ENCODE results near the gene UBQLN4. TPM values are rescaled to one million over a fixed set of nuclear protein-coding genes. Genes with fewer than 3 reads are reported as not detected.
A peak's percentile ranks its signal among the peaks of the same experiment; 100 is the strongest.

The UBQLN4 gene
- total and polyA plus RNA-seq, 5 donors from 2014 or later = 4.4 to 19.1 (median 6.1) TPM

DNA sequence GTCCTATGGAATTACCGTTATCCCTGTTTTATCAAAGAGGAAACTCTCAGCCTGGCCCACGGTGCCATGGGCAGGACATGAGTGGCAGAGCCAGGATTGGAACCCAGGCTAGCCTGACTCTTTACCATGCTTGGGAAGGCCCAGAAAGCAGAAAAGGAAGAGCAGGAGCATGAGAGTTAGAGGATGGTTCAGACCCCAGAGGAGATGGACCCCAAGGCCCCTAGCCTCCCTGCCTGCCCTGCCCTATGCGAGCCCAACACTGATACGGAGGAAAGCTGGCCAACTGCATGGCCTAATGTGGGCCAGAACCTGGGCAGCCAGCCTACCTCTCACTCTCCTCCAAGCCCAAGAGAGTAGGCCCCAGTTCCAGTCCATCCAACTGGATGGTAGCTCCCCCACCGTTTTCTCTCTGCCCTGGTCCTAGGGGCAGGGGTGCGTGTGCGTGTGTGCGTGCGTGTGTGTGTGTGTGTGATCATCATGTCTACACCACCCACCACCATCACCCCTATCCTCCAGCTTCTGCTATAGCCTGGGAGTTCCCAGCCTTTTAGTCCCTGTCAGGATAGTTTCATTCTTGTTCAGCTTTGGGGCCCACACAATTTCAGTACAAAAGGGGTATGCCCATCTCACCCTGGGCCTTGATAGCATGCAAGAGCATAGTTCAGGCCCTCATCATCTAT lies 44.0 kb upstream of the UBQLN4 start:
- peak overlapping the region; percentile 90 for H3K27ac ChIP-seq (ENCODE audit: insufficient read depth, low read length, poor library complexity, severe bottlenecking)
- Mint-ChIP-seq H3K27me3 (peaks cover 6% of the 10 kb centered on the region), H3K27ac (peak overlapping the region; percentile 86 to 98 (median 96)), H3K36me3 (no peaks in the 10 kb centered on the region), H3K4me1 (peaks cover 17 to 38% (median 30%) of the 10 kb centered on the region in 4 donors), H3K4me3 (peak overlapping the region in 1 of 4 donors; percentile 86), H3K9me3 (peaks cover 0 to 2% (median 0%) of the 10 kb centered on the region in 7 donors)
- no peaks in the 10 kb centered on the region for H3K9me3 ChIP-seq (ENCODE audit: control insufficient read depth in 2 of 2, low read length in 2 of 2)
- no peaks in the 10 kb centered on the region for H3K36me3 ChIP-seq (ENCODE audit: control insufficient read depth, insufficient read depth, low read length)
- DNase-seq (no peak), ATAC-seq (ENCODE audit: low read depth in 2 of 2) (no peak)
- H3K4me3 ChIP-seq (ENCODE audit: low read depth, low read length) = no peak overlapping the region
- H3K4me1 ChIP-seq (ENCODE audit: control insufficient read depth, insufficient read depth, low read length, poor library complexity, severe bottlenecking) = peaks cover 19% of the 10 kb centered on the region
- H3K27me3 ChIP-seq (ENCODE audit: control insufficient read depth, insufficient read depth, low read length) = no peaks in the 10 kb centered on the region

DNA sequence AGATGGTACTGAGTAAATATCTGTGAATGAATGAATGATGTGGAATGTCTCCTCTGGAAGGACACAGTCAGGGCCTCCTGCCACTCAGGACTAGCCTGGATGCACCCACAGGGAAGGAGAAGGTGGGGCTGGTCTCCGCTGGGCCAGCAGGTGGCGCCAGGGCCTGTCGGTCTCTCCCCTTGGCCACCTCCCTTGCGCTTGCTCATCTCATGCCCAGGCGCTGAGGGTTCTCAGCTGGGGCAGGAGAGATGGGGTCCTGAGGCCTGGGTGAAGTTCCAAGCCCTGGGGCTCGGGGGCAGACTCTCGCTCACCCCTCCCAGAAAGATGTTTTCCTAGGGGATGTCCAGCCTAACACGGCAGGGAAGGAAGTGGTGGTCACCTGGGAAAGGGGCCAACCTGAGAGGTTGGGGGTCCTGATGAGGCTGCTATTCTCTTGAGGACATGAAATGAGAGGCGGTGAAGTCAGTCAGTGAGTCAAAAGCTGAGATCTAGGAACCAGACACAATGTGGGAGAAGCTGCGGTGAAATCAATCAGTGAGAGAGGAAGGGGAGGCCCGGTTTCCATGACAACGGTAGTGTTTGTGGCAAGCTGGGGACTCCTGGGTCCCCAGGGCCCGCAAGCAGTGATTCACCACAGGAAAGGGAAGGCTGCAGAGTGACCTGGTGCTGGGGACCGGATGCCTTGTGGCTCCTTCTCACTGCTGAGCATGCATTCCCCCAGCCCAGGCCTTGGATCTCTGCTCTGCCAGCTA lies 43.2 kb upstream of the UBQLN4 start:
- peak; percentile 84 to 85 (median 84) for DNase-seq
- Mint-ChIP-seq H3K9me3 (peaks cover 0 to 2% (median 0%) of the 10 kb centered on the region in 7 donors), H3K4me1 (peaks cover 17 to 38% (median 30%) of the 10 kb centered on the region in 4 donors), H3K27me3 (peaks cover 6% of the 10 kb centered on the region), H3K27ac (peak overlapping the region; percentile 86 to 98 (median 96)), H3K4me3 (peak overlapping the region; percentile 76 to 86 (median 82)), H3K36me3 (no peaks in the 10 kb centered on the region)
- Histone ChIP-seq H3K27ac (ENCODE audit: insufficient read depth, low read length, poor library complexity, severe bottlenecking) (peak overlapping the region; percentile 90), H3K4me3 (ENCODE audit: low read depth, low read length) (peak overlapping the region; percentile 43), H3K9me3 (ENCODE audit: control insufficient read depth in 2 of 2, low read length in 2 of 2) (no peaks in the 10 kb centered on the region), H3K36me3 (ENCODE audit: control insufficient read depth, insufficient read depth, low read length) (no peaks in the 10 kb centered on the region), H3K27me3 (ENCODE audit: control insufficient read depth, insufficient read depth, low read length) (no peaks in the 10 kb centered on the region), H3K4me1 (ENCODE audit: control insufficient read depth, insufficient read depth, low read length, poor library complexity, severe bottlenecking) (peaks cover 19% of the 10 kb centered on the region)
- ATAC-seq (ENCODE audit: low read depth in 2 of 2) = peak; percentile 83 to 85

DNA sequence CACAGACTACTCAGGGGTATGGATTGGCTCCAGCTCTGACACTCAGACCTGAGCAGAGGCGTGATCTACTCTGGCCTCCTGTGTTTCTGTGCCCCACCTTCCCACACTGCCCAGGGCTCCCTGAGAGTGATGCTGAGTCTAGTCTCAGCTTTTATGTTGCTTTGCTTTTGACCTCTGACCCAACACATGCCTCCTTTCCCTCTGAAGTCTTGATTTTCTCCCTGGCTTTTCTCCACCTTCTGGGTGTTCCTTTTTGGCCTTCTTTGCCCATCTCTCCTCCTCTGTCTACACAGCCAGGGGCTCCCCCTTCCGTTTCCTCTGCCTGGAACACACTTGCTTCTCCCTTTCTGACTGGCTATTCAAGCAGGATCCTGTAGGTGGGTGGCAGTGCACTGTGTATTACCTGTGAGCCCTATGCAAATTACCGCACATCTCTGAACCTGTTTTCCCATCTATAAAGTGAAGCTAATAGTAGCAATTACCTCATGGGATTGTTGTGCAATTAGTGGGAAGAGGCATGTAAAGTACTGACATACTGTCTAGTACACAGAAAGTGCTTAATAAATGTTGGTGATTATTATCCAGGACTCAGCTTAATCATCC lies 42.4 kb upstream of the UBQLN4 start:
- peaks cover 19% of the 10 kb centered on the region for H3K4me1 ChIP-seq (ENCODE audit: control insufficient read depth, insufficient read depth, low read length, poor library complexity, severe bottlenecking)
- peak overlapping the region; percentile 90 for H3K27ac ChIP-seq (ENCODE audit: insufficient read depth, low read length, poor library complexity, severe bottlenecking)
- ATAC-seq (ENCODE audit: low read depth in 2 of 2) = no peak
- H3K4me3 ChIP-seq (ENCODE audit: low read depth, low read length) = peak overlapping the region; percentile 43
- H3K36me3 ChIP-seq (ENCODE audit: control insufficient read depth, insufficient read depth, low read length) = no peaks in the 10 kb centered on the region
- DNase-seq = no peak
- H3K27me3 Mint-ChIP-seq = peaks cover 6% of the 10 kb centered on the region
- peak overlapping the region in 2 of 4 donors; percentile 64 to 83 for H3K4me3 Mint-ChIP-seq
- no peaks in the 10 kb centered on the region for H3K36me3 Mint-ChIP-seq
- H3K4me1 Mint-ChIP-seq = peaks cover 17 to 38% (median 30%) of the 10 kb centered on the region in 4 donors
- H3K9me3 Mint-ChIP-seq = peaks cover 0 to 2% (median 0%) of the 10 kb centered on the region in 7 donors
- no peaks in the 10 kb centered on the region for H3K9me3 ChIP-seq (ENCODE audit: control insufficient read depth in 2 of 2, low read length in 2 of 2)
- peak overlapping the region; percentile 9 to 98 (median 86) for H3K27ac Mint-ChIP-seq
- H3K27me3 ChIP-seq (ENCODE audit: control insufficient read depth, insufficient read depth, low read length) = no peaks in the 10 kb centered on the region

DNA sequence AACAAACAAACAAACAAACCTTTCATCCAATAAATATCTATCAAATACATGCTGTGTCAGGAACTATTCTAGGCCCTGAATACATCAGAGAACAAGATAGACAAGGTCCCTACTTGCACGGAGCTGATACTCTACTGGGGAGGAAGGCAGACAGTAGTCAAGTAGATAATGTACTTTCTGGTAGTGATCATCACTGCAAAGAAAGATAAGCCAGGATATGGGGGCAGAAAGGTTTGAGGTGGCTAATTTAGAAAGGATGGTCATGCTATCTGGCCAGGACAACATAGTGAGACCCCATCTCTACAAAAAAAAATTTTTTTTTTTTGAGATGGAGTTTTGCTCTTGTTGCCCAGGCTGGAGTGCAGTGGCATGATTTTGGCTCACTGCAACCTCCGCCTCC lies 38.0 kb upstream of the UBQLN4 start:
- DNase-seq (no peak), ATAC-seq (ENCODE audit: low read depth in 2 of 2) (no peak)
- no peak overlapping the region for H3K27ac Mint-ChIP-seq
- peak overlapping the region in 1 of 4 donors; percentile 27 for H3K4me3 Mint-ChIP-seq
- peaks cover 0 to 1% (median 0%) of the 10 kb centered on the region in 7 donors for H3K9me3 Mint-ChIP-seq
- Histone ChIP-seq H3K4me3 (ENCODE audit: low read depth, low read length) (no peak overlapping the region), H3K27me3 (ENCODE audit: control insufficient read depth, insufficient read depth, low read length) (no peaks in the 10 kb centered on the region), H3K36me3 (ENCODE audit: control insufficient read depth, insufficient read depth, low read length) (no peaks in the 10 kb centered on the region), H3K27ac (ENCODE audit: insufficient read depth, low read length, poor library complexity, severe bottlenecking) (no peak overlapping the region), H3K4me1 (ENCODE audit: control insufficient read depth, insufficient read depth, low read length, poor library complexity, severe bottlenecking) (peaks cover 8% of the 10 kb centered on the region), H3K9me3 (ENCODE audit: control insufficient read depth in 2 of 2, low read length in 2 of 2) (no peaks in the 10 kb centered on the region)
- peaks cover 19% of the 10 kb centered on the region for H3K27me3 Mint-ChIP-seq
- peaks cover 5 to 18% (median 9%) of the 10 kb centered on the region in 4 donors for H3K4me1 Mint-ChIP-seq
- no peaks in the 10 kb centered on the region for H3K36me3 Mint-ChIP-seq

DNA sequence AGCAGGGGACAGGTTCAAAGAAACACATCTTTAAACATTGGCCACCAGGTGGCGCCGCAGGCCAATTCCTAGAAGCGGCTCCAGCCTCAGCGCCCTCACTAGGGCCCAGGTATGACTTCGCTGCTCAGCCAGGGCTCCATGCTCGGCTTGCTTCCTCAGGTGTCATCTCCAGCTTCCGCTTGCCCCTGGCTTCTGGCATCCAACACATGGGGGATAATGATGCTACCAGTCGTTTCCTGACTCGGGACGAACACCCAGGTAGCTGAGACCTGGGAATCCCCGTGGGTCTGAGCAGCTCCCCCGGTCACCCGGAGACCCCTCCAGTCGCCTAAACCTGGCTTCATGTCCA lies 37.2 kb upstream of the UBQLN4 start:
- Mint-ChIP-seq H3K36me3 (no peaks in the 10 kb centered on the region), H3K27ac (peak overlapping the region in 1 of 3 donors; percentile 68), H3K27me3 (peaks cover 24% of the 10 kb centered on the region), H3K4me1 (peaks cover 0 to 10% (median 2%) of the 10 kb centered on the region in 4 donors), H3K9me3 (peaks cover 0 to 2% (median 0%) of the 10 kb centered on the region in 7 donors), H3K4me3 (peak overlapping the region in 2 of 4 donors; percentile 20 to 23)
- Histone ChIP-seq H3K36me3 (ENCODE audit: control insufficient read depth, insufficient read depth, low read length) (no peaks in the 10 kb centered on the region), H3K4me3 (ENCODE audit: low read depth, low read length) (no peak overlapping the region), H3K9me3 (ENCODE audit: control insufficient read depth in 2 of 2, low read length in 2 of 2) (no peaks in the 10 kb centered on the region), H3K27ac (ENCODE audit: insufficient read depth, low read length, poor library complexity, severe bottlenecking) (no peak overlapping the region), H3K27me3 (ENCODE audit: control insufficient read depth, insufficient read depth, low read length) (no peaks in the 10 kb centered on the region), H3K4me1 (ENCODE audit: control insufficient read depth, insufficient read depth, low read length, poor library complexity, severe bottlenecking) (peaks cover under 1% of the 10 kb centered on the region)
- peak; percentile 79 to 89 (median 82) for DNase-seq
- ATAC-seq (ENCODE audit: low read depth in 2 of 2) = peak; percentile 90 to 93

DNA sequence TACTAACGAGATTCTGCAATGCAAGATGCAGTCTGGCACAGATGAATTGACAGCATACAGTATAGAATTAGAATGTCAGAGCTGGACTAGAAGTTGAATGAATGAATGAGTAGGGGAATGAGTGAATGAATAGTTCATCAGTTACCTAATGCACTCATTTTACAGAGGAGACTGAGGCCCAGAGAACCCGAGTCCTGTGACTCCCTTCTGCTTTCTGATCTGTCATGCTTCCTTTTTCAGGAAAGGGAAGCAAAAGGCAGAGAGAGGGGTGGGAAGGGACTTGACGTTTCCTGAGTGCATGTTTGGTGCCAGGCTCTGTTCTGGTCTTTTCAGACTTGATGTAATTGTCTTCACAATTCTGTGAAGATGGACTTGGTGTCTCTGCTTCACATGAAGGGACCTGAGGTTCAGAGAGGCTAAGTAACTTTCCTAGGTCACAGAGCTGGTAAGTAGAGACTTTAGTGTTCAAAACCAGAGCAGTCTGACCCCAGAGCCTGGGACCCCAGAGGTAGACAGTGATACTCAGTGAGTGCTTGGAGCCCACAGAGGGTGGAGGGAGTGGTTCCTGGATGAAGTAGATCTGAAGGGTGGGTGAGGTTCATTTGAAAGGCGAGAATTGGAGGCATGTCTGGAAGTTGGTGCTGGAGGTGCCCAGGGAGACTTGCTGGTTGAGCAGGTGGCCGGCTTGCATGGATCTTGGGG lies 36.7 kb upstream of the UBQLN4 start:
- no peaks in the 10 kb centered on the region for H3K4me1 ChIP-seq (ENCODE audit: control insufficient read depth, insufficient read depth, low read length, poor library complexity, severe bottlenecking)
- H3K9me3 ChIP-seq (ENCODE audit: control insufficient read depth in 2 of 2, low read length in 2 of 2) = no peaks in the 10 kb centered on the region
- Mint-ChIP-seq H3K9me3 (peaks cover 0 to 2% (median 0%) of the 10 kb centered on the region in 7 donors), H3K27ac (peak overlapping the region in 1 of 3 donors; percentile 68), H3K4me1 (peaks cover 0 to 6% (median 2%) of the 10 kb centered on the region in 4 donors), H3K27me3 (peaks cover 29% of the 10 kb centered on the region), H3K36me3 (no peaks in the 10 kb centered on the region), H3K4me3 (peak overlapping the region in 2 of 4 donors; percentile 20 to 23)
- H3K27me3 ChIP-seq (ENCODE audit: control insufficient read depth, insufficient read depth, low read length) = peaks cover 2% of the 10 kb centered on the region
- no peak for DNase-seq
- no peak overlapping the region for H3K4me3 ChIP-seq (ENCODE audit: low read depth, low read length)
- no peak overlapping the region for H3K27ac ChIP-seq (ENCODE audit: insufficient read depth, low read length, poor library complexity, severe bottlenecking)
- peak in 1 of 2 donors; percentile 32 for ATAC-seq (ENCODE audit: low read depth in 2 of 2)
- H3K36me3 ChIP-seq (ENCODE audit: control insufficient read depth, insufficient read depth, low read length) = no peaks in the 10 kb centered on the region

DNA sequence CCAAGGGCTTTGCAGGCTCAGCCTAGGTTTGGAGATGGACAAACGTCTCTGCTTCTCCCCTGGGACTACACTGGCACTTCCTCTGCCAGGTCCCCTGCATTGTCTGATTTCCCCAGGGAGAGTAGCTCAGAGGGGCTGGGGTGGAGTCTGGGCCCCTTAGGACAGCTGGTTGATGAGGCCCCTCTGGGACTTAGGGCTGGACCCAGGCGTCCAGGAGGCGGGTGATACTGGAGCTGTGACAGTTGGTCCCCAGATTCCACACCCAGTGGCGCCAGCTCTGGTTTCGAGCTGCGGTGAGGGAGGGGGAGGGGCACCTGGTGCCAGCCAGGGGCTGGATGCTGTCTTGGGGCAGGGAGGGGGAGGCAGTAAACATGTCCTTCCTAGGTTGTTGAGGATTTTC lies 36.1 kb upstream of the UBQLN4 start:
- H3K27me3 Mint-ChIP-seq = peaks cover 33% of the 10 kb centered on the region
- peaks cover 0 to 5% (median 2%) of the 10 kb centered on the region in 4 donors for H3K4me1 Mint-ChIP-seq
- no peak overlapping the region for H3K4me3 Mint-ChIP-seq
- H3K9me3 Mint-ChIP-seq = peaks cover 0 to 2% (median 0%) of the 10 kb centered on the region in 7 donors
- no peaks in the 10 kb centered on the region for H3K9me3 ChIP-seq (ENCODE audit: control insufficient read depth in 2 of 2, low read length in 2 of 2)
- peaks cover 3% of the 10 kb centered on the region for H3K27me3 ChIP-seq (ENCODE audit: control insufficient read depth, insufficient read depth, low read length)
- no peak overlapping the region for H3K27ac Mint-ChIP-seq
- no peak overlapping the region for H3K27ac ChIP-seq (ENCODE audit: insufficient read depth, low read length, poor library complexity, severe bottlenecking)
- no peak overlapping the region for H3K4me3 ChIP-seq (ENCODE audit: low read depth, low read length)
- H3K36me3 ChIP-seq (ENCODE audit: control insufficient read depth, insufficient read depth, low read length) = no peaks in the 10 kb centered on the region
- DNase-seq = no peak
- no peaks in the 10 kb centered on the region for H3K4me1 ChIP-seq (ENCODE audit: control insufficient read depth, insufficient read depth, low read length, poor library complexity, severe bottlenecking)
- H3K36me3 Mint-ChIP-seq = no peaks in the 10 kb centered on the region
- no peak for ATAC-seq (ENCODE audit: low read depth in 2 of 2)
